HepG2 (cell line): ENCODE data around the gene ESPNL. TPM values are rescaled to one million over a fixed set of nuclear protein-coding genes. Genes with fewer than 3 reads are reported as not detected.
A peak's percentile ranks its signal among the peaks of the same experiment; 100 is the strongest.

Experiments used
- CC2D1A ChIP-seq: sonication (generic); formaldehyde crosslinking; IDR thresholded peaks from 2 replicates; pipeline ENCODE4 v1.8.1; 2023; ENCODE audit warnings: mild to moderate bottlenecking, missing genetic modification reagents
- CCDC6 ChIP-seq: sonication (generic); formaldehyde crosslinking; IDR thresholded peaks from 2 replicates; pipeline ENCODE4 v1.8.1; 2022; ENCODE audit warnings: mild to moderate bottlenecking, missing genetic modification reagents, moderate library complexity
- ETV5 ChIP-seq: IDR thresholded peaks from 2 replicates; pipeline ENCODE4 v1.6.1; 2018; ENCODE audit warnings: missing biosample characterization, missing genetic modification reagents, inconsistent platforms, borderline replicate concordance
- HMG20B ChIP-seq: conservative IDR thresholded peaks from 2 replicates; pipeline ENCODE4 v1.6.1; 2016; ENCODE audit warnings: missing genetic modification reagents, missing compliant biosample characterization
- NFKB2 ChIP-seq: sonication (generic); formaldehyde crosslinking; IDR thresholded peaks from 2 replicates; pipeline ENCODE4 v1.4.0; 2020; ENCODE audit warnings: missing genetic modification reagents, borderline replicate concordance
- NFRKB ChIP-seq: fragments of 450-650 bp; IDR thresholded peaks from 2 replicates; pipeline ENCODE4 v1.6.1; 2017
- PHF5A ChIP-seq: IDR thresholded peaks from one replicate; pipeline ENCODE4 v1.6.1; 2018; ENCODE audit warnings: low read depth, missing genetic modification reagents; ENCODE audit not compliant: unreplicated experiment
- RFX1 ChIP-seq: fragments of 450-650 bp; IDR thresholded peaks from 2 replicates; pipeline ENCODE4 v1.6.1; 2017
- RORA ChIP-seq: sonication (generic); formaldehyde crosslinking; IDR thresholded peaks from 2 replicates; pipeline ENCODE4 v1.5.0; 2020; ENCODE audit warnings: mild to moderate bottlenecking, missing genetic modification reagents, moderate library complexity
- SALL2 ChIP-seq: sonication (generic); formaldehyde crosslinking; IDR thresholded peaks from 2 replicates; pipeline ENCODE4 v1.8.1; 2023; ENCODE audit warnings: mild to moderate bottlenecking, missing genetic modification reagents, inconsistent platforms
- SCMH1 ChIP-seq: sonication (generic); formaldehyde crosslinking; IDR thresholded peaks from 2 replicates; pipeline ENCODE4 v1.9.0; 2021; ENCODE audit warnings: missing genetic modification reagents, mild to moderate bottlenecking, borderline replicate concordance
- SMC3 ChIP-seq: IDR thresholded peaks from 2 replicates; pipeline ENCODE4 v1.6.1; 2011; ENCODE audit warnings: low read length, improper control_type of control experiment
- SOX6 ChIP-seq, 2 experiments: fragments of 450-650 bp in 1 of 2; sonication (generic) in 1 of 2; formaldehyde crosslinking in 1 of 2; IDR thresholded peaks; 2 replicates each; pipeline versions ENCODE4 v1.4.0 to v1.6.1; 2017 to 2020; ENCODE audit warnings: antibody characterized with exemption in 1 of 2, mild to moderate bottlenecking in 1 of 2, missing genetic modification reagents in 1 of 2
- XRCC5 ChIP-seq: fragments of 200-400 bp; formaldehyde crosslinking; optimal IDR thresholded peaks from 2 replicates; pipeline ENCODE3; 2017; ENCODE audit warnings: mild to moderate bottlenecking, low read length
- YEATS4 ChIP-seq: sonication (generic); formaldehyde crosslinking; IDR thresholded peaks from 2 replicates; pipeline ENCODE4 v1.4.0; 2020; ENCODE audit warnings: missing genetic modification reagents, borderline replicate concordance
- ZFP36L1 ChIP-seq: sonication (generic); formaldehyde crosslinking; IDR thresholded peaks from 2 replicates; pipeline ENCODE4 v1.8.0; 2022; ENCODE audit warnings: mild to moderate bottlenecking, missing genetic modification reagents, moderate library complexity
- ZNF124 ChIP-seq: sonication (generic); formaldehyde crosslinking; IDR thresholded peaks from 2 replicates; pipeline ENCODE4 v1.4.0; 2020; ENCODE audit warnings: missing genetic modification reagents
- ZNF432 ChIP-seq: sonication (generic); formaldehyde crosslinking; IDR thresholded peaks from 2 replicates; pipeline ENCODE4 v1.5.0; 2020; ENCODE audit warnings: missing genetic modification reagents, mild to moderate bottlenecking, borderline replicate concordance
- ZNF768 ChIP-seq: sonication (generic); formaldehyde crosslinking; IDR thresholded peaks from 2 replicates; pipeline ENCODE4 v1.4.0; 2020; ENCODE audit warnings: missing genetic modification reagents
- ZNF788 ChIP-seq: sonication (generic); formaldehyde crosslinking; IDR thresholded peaks from 2 replicates; pipeline ENCODE4 v1.5.0; 2020; ENCODE audit warnings: mild to moderate bottlenecking, missing genetic modification reagents, borderline replicate concordance
- ZSCAN12 ChIP-seq: sonication (generic); formaldehyde crosslinking; IDR thresholded peaks from 2 replicates; pipeline ENCODE4 v1.9.0; 2021; ENCODE audit warnings: mild to moderate bottlenecking, missing genetic modification reagents
- polyA plus RNA-seq, 8 experiments: library from polyadenylated mRNA; depleted of rRNA in 3 of 8; stranded (reverse) in 7 of 8; unstranded in 1 of 8; fragments of >200 nt; fragmentation: Illumina TruSeq in 4 of 8; extraction: Trizol in 4 of 8; gene quantifications; 2 replicates each; pipeline versions ENCODE4 v1.2.1 to v1.2.3, GENCODE V29; 2011 to 2016; ENCODE audit warnings: low read depth in 4 of 8, missing spikeins in 1 of 8, mixed read lengths in 1 of 8; ENCODE audit not compliant: insufficient read depth in 1 of 8
- total RNA-seq, 5 experiments: library from RNA; depleted of rRNA; stranded (reverse); fragments of >200 nt; fragmentation: Illumina TruSeq; extraction: Trizol; gene quantifications; 2 replicates each; pipeline ENCODE4 v1.2.3, GENCODE V29; 2016; ENCODE audit warnings: low read depth in 1 of 5
- TF ChIP-seq, protein P1 (sequence below): IDR thresholded peaks from 2 replicates; pipeline ENCODE4 v1.6.1; 2016; ENCODE audit warnings: mild to moderate bottlenecking, missing biosample characterization, missing genetic modification reagents
- TF ChIP-seq, protein P2 (sequence below): sonication (generic); formaldehyde crosslinking; IDR thresholded peaks from 2 replicates; pipeline ENCODE4 v1.8.1; 2023; ENCODE audit warnings: mild to moderate bottlenecking, inconsistent platforms, moderate library complexity, missing genetic modification reagents, borderline replicate concordance
- TF ChIP-seq, protein P3 (sequence below): sonication (generic); formaldehyde crosslinking; IDR thresholded peaks from 2 replicates; pipeline ENCODE4 v1.4.0; 2020; ENCODE audit warnings: missing genetic modification reagents
- TF ChIP-seq, protein P4 (sequence below): sonication (generic); formaldehyde crosslinking; IDR thresholded peaks from 2 replicates; pipeline ENCODE4 v1.9.0; 2022; ENCODE audit warnings: missing genetic modification reagents, mild to moderate bottlenecking, borderline replicate concordance

ESPNL gene
- total and polyA plus RNA-seq, 2 of the 13 experiments (the other 11 are each of a cell fraction or from before 2014, with no cell fraction given): 0.45 to 0.80 TPM

DNA sequence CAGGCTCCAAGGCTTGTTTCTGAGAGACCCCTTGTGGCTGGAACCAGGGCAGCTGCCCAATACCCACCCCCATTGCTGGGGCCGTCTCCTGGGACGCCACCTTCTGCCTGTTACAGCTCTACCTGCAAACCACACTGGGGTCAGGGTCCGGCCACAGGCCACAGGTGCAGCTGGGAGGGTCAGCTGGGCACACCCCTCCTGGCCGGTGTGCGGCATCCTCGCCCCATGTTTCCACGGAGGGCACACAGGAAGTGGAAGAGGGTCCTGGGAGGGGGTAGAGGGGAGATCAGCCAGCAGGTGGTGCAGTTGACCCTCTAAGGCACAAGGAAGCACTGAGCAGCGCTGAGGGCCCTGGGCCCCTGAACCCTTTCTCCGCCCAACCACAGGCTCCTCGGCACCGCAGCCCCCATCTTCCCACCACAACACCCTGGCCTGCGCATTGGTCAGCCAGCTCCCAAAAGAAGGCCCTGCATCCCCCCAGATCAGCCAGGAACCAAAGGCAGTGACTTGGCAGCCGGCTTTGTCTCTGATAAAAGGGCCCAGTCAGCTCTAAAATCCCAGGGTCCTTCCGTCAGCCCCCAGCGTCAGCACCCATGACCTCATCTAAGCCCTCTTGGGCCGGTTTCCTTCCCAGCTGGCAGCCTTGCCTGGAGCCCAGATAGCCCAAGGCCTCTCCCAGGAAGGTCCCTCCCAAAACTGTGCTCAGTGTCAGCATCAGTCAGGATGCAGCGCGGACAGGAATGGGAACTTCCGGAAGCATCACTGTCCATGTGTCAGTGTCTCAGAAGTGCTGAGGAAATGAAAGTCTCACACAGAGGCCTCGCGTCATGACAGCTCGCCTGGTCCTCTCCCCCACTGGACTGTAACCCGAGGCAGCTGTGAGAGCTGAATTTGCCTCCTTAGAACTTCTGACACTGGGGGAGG is 60.3 kb downstream of the ESPNL start (continued):
- TF ChIP-seq, protein P1, sequence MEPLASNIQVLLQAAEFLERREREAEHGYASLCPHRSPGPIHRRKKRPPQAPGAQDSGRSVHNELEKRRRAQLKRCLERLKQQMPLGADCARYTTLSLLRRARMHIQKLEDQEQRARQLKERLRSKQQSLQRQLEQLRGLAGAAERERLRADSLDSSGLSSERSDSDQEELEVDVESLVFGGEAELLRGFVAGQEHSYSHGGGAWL (CRISPR knock-in tag): no peak
- 0 out of 2 replicates have a peak, but pooled peaks have one; percentile 31 for TF ChIP-seq SALL2 (CRISPR knock-in tag)
- no peak for TF ChIP-seq XRCC5
- TF ChIP-seq ETV5 (CRISPR knock-in tag): peak; percentile 44; the same call in 1 of the 2 replicates
- TF ChIP-seq CC2D1A (CRISPR knock-in tag): no peak
- TF ChIP-seq ZNF768: no peak
- TF ChIP-seq SMC3: peak; percentile 20; the same call in 1 of the 2 replicates
- no peak for TF ChIP-seq NFRKB
- no peak for TF ChIP-seq ZFP36L1
- no peak for TF ChIP-seq CCDC6 (CRISPR knock-in tag)
- no peak for TF ChIP-seq ZNF124
- TF ChIP-seq ZSCAN12 (CRISPR knock-in tag): no peak
- peak; percentile 62; the same call in 1 of the 2 replicates for TF ChIP-seq NFKB2
- no peak for TF ChIP-seq SCMH1
- TF ChIP-seq HMG20B: no peak
- peak; percentile 66 for TF ChIP-seq ZNF788 (CRISPR knock-in tag)
- TF ChIP-seq SOX6 (IDR thresholded peaks at IDR 0.05): no peak
- no peak for TF ChIP-seq SOX6 (CRISPR knock-in tag; IDR thresholded peaks at IDR 0.05)
- TF ChIP-seq, protein P2, sequence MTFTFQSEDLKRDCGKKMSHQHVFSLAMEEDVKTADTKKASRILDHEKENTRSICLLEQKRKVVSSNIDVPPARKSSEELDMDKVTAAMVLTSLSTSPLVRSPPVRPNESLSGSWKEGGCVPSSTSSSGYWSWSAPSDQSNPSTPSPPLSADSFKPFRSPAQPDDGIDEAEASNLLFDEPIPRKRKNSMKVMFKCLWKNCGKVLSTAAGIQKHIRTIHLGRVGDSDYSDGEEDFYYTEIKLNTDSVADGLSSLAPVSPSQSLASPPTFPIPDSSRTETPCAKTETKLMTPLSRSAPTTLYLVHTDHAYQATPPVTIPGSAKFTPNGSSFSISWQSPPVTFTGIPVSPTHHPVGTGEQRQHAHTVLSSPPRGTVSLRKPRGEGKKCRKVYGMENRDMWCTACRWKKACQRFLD (CRISPR knock-in tag): 0 out of 2 replicates have a peak, but pooled peaks have one; percentile 35
- TF ChIP-seq, protein P3, sequence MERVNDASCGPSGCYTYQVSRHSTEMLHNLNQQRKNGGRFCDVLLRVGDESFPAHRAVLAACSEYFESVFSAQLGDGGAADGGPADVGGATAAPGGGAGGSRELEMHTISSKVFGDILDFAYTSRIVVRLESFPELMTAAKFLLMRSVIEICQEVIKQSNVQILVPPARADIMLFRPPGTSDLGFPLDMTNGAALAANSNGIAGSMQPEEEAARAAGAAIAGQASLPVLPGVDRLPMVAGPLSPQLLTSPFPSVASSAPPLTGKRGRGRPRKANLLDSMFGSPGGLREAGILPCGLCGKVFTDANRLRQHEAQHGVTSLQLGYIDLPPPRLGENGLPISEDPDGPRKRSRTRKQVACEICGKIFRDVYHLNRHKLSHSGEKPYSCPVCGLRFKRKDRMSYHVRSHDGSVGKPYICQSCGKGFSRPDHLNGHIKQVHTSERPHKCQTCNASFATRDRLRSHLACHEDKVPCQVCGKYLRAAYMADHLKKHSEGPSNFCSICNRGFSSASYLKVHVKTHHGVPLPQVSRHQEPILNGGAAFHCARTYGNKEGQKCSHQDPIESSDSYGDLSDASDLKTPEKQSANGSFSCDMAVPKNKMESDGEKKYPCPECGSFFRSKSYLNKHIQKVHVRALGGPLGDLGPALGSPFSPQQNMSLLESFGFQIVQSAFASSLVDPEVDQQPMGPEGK (CRISPR knock-in tag): 0 out of 2 replicates have a peak, but pooled peaks have one; percentile 20
- no peak for TF ChIP-seq PHF5A (CRISPR knock-in tag)
- TF ChIP-seq ZNF432 (CRISPR knock-in tag): no peak
- TF ChIP-seq RFX1: no peak
- TF ChIP-seq, protein P4, sequence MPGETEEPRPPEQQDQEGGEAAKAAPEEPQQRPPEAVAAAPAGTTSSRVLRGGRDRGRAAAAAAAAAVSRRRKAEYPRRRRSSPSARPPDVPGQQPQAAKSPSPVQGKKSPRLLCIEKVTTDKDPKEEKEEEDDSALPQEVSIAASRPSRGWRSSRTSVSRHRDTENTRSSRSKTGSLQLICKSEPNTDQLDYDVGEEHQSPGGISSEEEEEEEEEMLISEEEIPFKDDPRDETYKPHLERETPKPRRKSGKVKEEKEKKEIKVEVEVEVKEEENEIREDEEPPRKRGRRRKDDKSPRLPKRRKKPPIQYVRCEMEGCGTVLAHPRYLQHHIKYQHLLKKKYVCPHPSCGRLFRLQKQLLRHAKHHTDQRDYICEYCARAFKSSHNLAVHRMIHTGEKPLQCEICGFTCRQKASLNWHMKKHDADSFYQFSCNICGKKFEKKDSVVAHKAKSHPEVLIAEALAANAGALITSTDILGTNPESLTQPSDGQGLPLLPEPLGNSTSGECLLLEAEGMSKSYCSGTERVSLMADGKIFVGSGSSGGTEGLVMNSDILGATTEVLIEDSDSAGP (CRISPR knock-in tag): 0 out of 2 replicates have a peak, but pooled peaks have one; percentile 53
- TF ChIP-seq YEATS4 (CRISPR knock-in tag): peak; percentile 36; the same call in 1 of the 2 replicates
- no peak for TF ChIP-seq RORA (CRISPR knock-in tag)
